ENCODE measurements around the gene CHRNG. TPM values are rescaled to one million over a fixed set of nuclear protein-coding genes. Genes with fewer than 3 reads are reported as not detected.

Gene CHRNG
- total and polyA plus RNA-seq, 7 donors, result not detected

GRCh38 chr2:232551776-232552175 is 12.3 kb downstream of the CHRNG start:
- Histone ChIP-seq H3K27ac (peak overlapping the region in 3 of 4 donors; percentile 91 to 98 (median 96)), H3K9me3 (no peaks in the 10 kb centered on the region), H3K4me3 (peak overlapping the region in 2 of 4 donors; percentile 70 to 80), H3K4me1 (peaks cover 0 to 22% (median 18%) of the 10 kb centered on the region in 4 donors), H3K27me3 (no peaks in the 10 kb centered on the region), H3K36me3 (peaks cover 0 to 11% (median 2%) of the 10 kb centered on the region in 4 donors)
- TF ChIP-seq EP300 (IDR thresholded peaks at IDR 0.05), result no peak
- no peak for TF ChIP-seq POLR2AphosphoS5 (IDR thresholded peaks at IDR 0.05)
- TF ChIP-seq POLR2A (IDR thresholded peaks at IDR 0.05), result no peak
- TF ChIP-seq CTCF (IDR thresholded peaks at IDR 0.05), result no peak
- DNase-seq, result no peak
- intact Hi-C loops (cut with DNase I), result no loop called here
- 94 to 95% methylated on average over 4 of the region's 4 CpGs for WGBS, 2 donors

- peaks cover 9 to 54% (median 18%) of the 10 kb centered on the region in 4 donors for H3K36me3 ChIP-seq
- H3K9me3 ChIP-seq, result no peaks in the 10 kb centered on the region
- peaks cover 0 to 20% (median 12%) of the 10 kb centered on the region in 4 donors for H3K4me1 ChIP-seq
- H3K27me3 ChIP-seq, result no peaks in the 10 kb centered on the region
- intact Hi-C loops (cut with DNase I), result no loop called here
- no peak overlapping the region for H3K27ac ChIP-seq
- 80 to 87% methylated on average over 3 of the region's 3 CpGs for WGBS, 2 donors
- no peak for TF ChIP-seq EP300 (IDR thresholded peaks at IDR 0.05)
- no peak for TF ChIP-seq POLR2A (IDR thresholded peaks at IDR 0.05)
- TF ChIP-seq CTCF (IDR thresholded peaks at IDR 0.05), result no peak
- no peak for TF ChIP-seq POLR2AphosphoS5 (IDR thresholded peaks at IDR 0.05)
- H3K4me3 ChIP-seq, result no peak overlapping the region
- DNase-seq, result no peak
These were observed 16.9 kb downstream of the CHRNG start for GRCh38 chr2:232556426-232556825.

GRCh38 chr2:232562515-232563151 is 23.1 kb downstream of the CHRNG start:
- H3K4me1 ChIP-seq, result no peaks in the 10 kb centered on the region
- no peaks in the 10 kb centered on the region for H3K9me3 ChIP-seq
- H3K4me3 ChIP-seq, result no peak overlapping the region
- DNase-seq, result no peak
- intact Hi-C loops (cut with DNase I), result no loop called here
- H3K36me3 ChIP-seq, result peaks cover 35 to 96% (median 47%) of the 10 kb centered on the region in 4 donors
- TF ChIP-seq POLR2AphosphoS5 (IDR thresholded peaks at IDR 0.05), result no peak
- TF ChIP-seq EP300 (IDR thresholded peaks at IDR 0.05), result no peak
- TF ChIP-seq POLR2A (IDR thresholded peaks at IDR 0.05), result no peak
- no peak for TF ChIP-seq CTCF (IDR thresholded peaks at IDR 0.05)
- WGBS, 2 donors, result 77 to 85% methylated on average over 8 of the region's 8 CpGs
- H3K27me3 ChIP-seq, result no peaks in the 10 kb centered on the region
- no peak overlapping the region for H3K27ac ChIP-seq

GRCh38 chr2:232563580-232563979 is 24.1 kb downstream of the CHRNG start:
- 51 to 64% methylated on average over 3 of the region's 3 CpGs for WGBS, 2 donors
- no peak for TF ChIP-seq POLR2A (IDR thresholded peaks at IDR 0.05)
- TF ChIP-seq EP300 (IDR thresholded peaks at IDR 0.05), result no peak
- TF ChIP-seq POLR2AphosphoS5 (IDR thresholded peaks at IDR 0.05), result no peak
- no peak for TF ChIP-seq CTCF (IDR thresholded peaks at IDR 0.05)
- Histone ChIP-seq H3K27ac (no peak overlapping the region), H3K4me1 (no peaks in the 10 kb centered on the region), H3K9me3 (no peaks in the 10 kb centered on the region), H3K27me3 (no peaks in the 10 kb centered on the region), H3K4me3 (no peak overlapping the region), H3K36me3 (peaks cover 43 to 96% (median 48%) of the 10 kb centered on the region in 4 donors)
- no peak for DNase-seq
- intact Hi-C loops (cut with DNase I), result no loop called here

- no peak overlapping the region for H3K27ac ChIP-seq
- TF ChIP-seq EP300 (IDR thresholded peaks at IDR 0.05) (no peak), POLR2AphosphoS5 (IDR thresholded peaks at IDR 0.05) (no peak), POLR2A (IDR thresholded peaks at IDR 0.05) (no peak), CTCF (IDR thresholded peaks at IDR 0.05) (no peak)
- no peak for DNase-seq
- intact Hi-C loops (cut with DNase I), result no loop called here
- H3K4me1 ChIP-seq, result no peaks in the 10 kb centered on the region
- H3K36me3 ChIP-seq, result peaks cover 53 to 100% (median 58%) of the 10 kb centered on the region in 4 donors
- no peak overlapping the region for H3K4me3 ChIP-seq
- no peaks in the 10 kb centered on the region for H3K9me3 ChIP-seq
- H3K27me3 ChIP-seq, result no peaks in the 10 kb centered on the region
These were observed 28.2 kb downstream of the CHRNG start for GRCh38 chr2:232567721-232568120.

Measured in sigmoid colon (tissue), 7 donors.